WTC11 (cell line): ENCODE data around the gene ZEB1. TPM values are rescaled to one million over a fixed set of nuclear protein-coding genes. Genes with fewer than 3 reads are reported as not detected.
"Not testable (repeated sequence)": the region's sequence is repeated elsewhere in the genome, so short reads cannot be mapped to it uniquely, and the experiment has no call there.

Experiments
- ATAC-seq: fragments of 200-7000 bp; cut with Tn5 transposase; 2 replicates; pipeline ENCODE4 v1.10.0; 2021; ENCODE audit warnings: mild to moderate bottlenecking, moderate library complexity
- CTCF ChIA-PET: fragments of 300-600 bp; sonication (Branson Sonifier 250); formaldehyde crosslinking; loops from one replicate; lab custom pipeline; 2021; ENCODE audit warnings: antibody characterized with exemption; lab: Charles Lee
- POLR2A ChIA-PET: fragments of 350-600 bp; sonication (Branson Sonifier 250); formaldehyde crosslinking; loops from one replicate; lab custom pipeline; 2021; ENCODE audit warnings: antibody characterized with exemption; lab: Charles Lee
- DNase-seq: peaks from one replicate; pipeline ENCODE4 v3.0.0; 2021; ENCODE audit warnings: low spot score
- H3K27ac Mint-ChIP-seq: 2 replicates; pipeline ENCODE4 v1.8.0; 2021; ENCODE audit warnings: mixed read lengths
- H3K27me3 Mint-ChIP-seq: 2 replicates; pipeline ENCODE4 v1.8.0; 2021; ENCODE audit warnings: low read depth, mild to moderate bottlenecking, moderate library complexity, mixed read lengths
- H3K36me3 Mint-ChIP-seq: 2 replicates; pipeline ENCODE4 v1.8.0; 2021; ENCODE audit warnings: mixed read lengths
- H3K4me1 Mint-ChIP-seq: 2 replicates; pipeline ENCODE4 v1.8.0; 2022; ENCODE audit warnings: mixed read lengths
- H3K4me3 Mint-ChIP-seq: 2 replicates; pipeline ENCODE4 v1.8.0; 2021; ENCODE audit warnings: mild to moderate bottlenecking, moderate library complexity, mixed read lengths
- H3K9me3 Mint-ChIP-seq: 2 replicates; pipeline ENCODE4 v1.8.0; 2021; ENCODE audit warnings: mixed read lengths
- CBFB ChIP-seq: sonication (generic); formaldehyde crosslinking; IDR thresholded peaks from 2 replicates; pipeline ENCODE4 v1.8.1; 2022; ENCODE audit warnings: mild to moderate bottlenecking, low read depth, missing genetic modification reagents
- CREB1 ChIP-seq: sonication (generic); formaldehyde crosslinking; IDR thresholded peaks from 2 replicates; pipeline ENCODE4 v1.8.0; 2023; ENCODE audit warnings: mild to moderate bottlenecking, missing genetic modification reagents
- CTCF ChIP-seq: fragments of 200-600 bp; IDR thresholded peaks from 2 replicates; pipeline ENCODE4 v1.8.0; 2022; ENCODE audit warnings: antibody characterized with exemption
- ESRRA ChIP-seq: sonication (generic); formaldehyde crosslinking; IDR thresholded peaks from 2 replicates; pipeline ENCODE4 v1.8.1; 2022; ENCODE audit warnings: mild to moderate bottlenecking, missing genetic modification reagents, borderline replicate concordance
- FOXJ3 ChIP-seq: sonication (generic); formaldehyde crosslinking; IDR thresholded peaks from 2 replicates; pipeline ENCODE4 v1.9.0; 2021; ENCODE audit warnings: missing genetic modification reagents, mild to moderate bottlenecking, borderline replicate concordance
- FOXP1 ChIP-seq: sonication (generic); formaldehyde crosslinking; IDR thresholded peaks from 2 replicates; pipeline ENCODE4 v1.8.0; 2022; ENCODE audit warnings: missing genetic modification reagents, mild to moderate bottlenecking, moderate library complexity, borderline replicate concordance
- HMGXB4 ChIP-seq: sonication (generic); formaldehyde crosslinking; IDR thresholded peaks from 2 replicates; pipeline ENCODE4 v1.8.1; 2023; ENCODE audit warnings: mild to moderate bottlenecking, moderate library complexity, missing genetic modification reagents
- IRF1 ChIP-seq: sonication (generic); formaldehyde crosslinking; IDR thresholded peaks from 2 replicates; pipeline ENCODE4 v1.8.0; 2023; ENCODE audit warnings: missing genetic modification reagents
- NFATC4 ChIP-seq: fragments of 250-450 bp; sonication (Bioruptor Pico); IDR thresholded peaks from 2 replicates; pipeline ENCODE4 v1.9.0; 2021; ENCODE audit warnings: mild to moderate bottlenecking
- PREB ChIP-seq: sonication (generic); formaldehyde crosslinking; IDR thresholded peaks from 2 replicates; pipeline ENCODE4 v1.8.1; 2022; ENCODE audit warnings: mild to moderate bottlenecking, missing genetic modification reagents, moderate library complexity, borderline replicate concordance
- SP1 ChIP-seq: sonication (generic); formaldehyde crosslinking; conservative IDR thresholded peaks from 2 replicates; pipeline ENCODE4 v1.8.1; 2022; ENCODE audit warnings: missing genetic modification reagents
- TP53 ChIP-seq: sonication (generic); formaldehyde crosslinking; IDR thresholded peaks from 2 replicates; pipeline ENCODE4 v1.8.1; 2023; ENCODE audit warnings: mild to moderate bottlenecking, missing genetic modification reagents
- ZMAT4 ChIP-seq: fragments of 250-450 bp; sonication (Bioruptor Pico); IDR thresholded peaks from 2 replicates; pipeline ENCODE4 v1.9.0; 2021; ENCODE audit warnings: mild to moderate bottlenecking
- ZNF138 ChIP-seq: sonication (generic); formaldehyde crosslinking; conservative IDR thresholded peaks from 2 replicates; pipeline ENCODE4 v1.8.1; 2022; ENCODE audit warnings: mild to moderate bottlenecking, moderate library complexity, missing genetic modification reagents
- ZNF219 ChIP-seq: sonication (generic); formaldehyde crosslinking; IDR thresholded peaks from 2 replicates; pipeline ENCODE4 v1.8.0; 2023; ENCODE audit warnings: missing genetic modification reagents, mild to moderate bottlenecking, borderline replicate concordance
- ZNF232 ChIP-seq: sonication (generic); formaldehyde crosslinking; IDR thresholded peaks from 2 replicates; pipeline ENCODE4 v1.8.0; 2022; ENCODE audit warnings: mild to moderate bottlenecking, missing genetic modification reagents
- ZNF281 ChIP-seq: sonication (generic); formaldehyde crosslinking; IDR thresholded peaks from 2 replicates; pipeline ENCODE4 v1.8.0; 2023; ENCODE audit warnings: mild to moderate bottlenecking, missing genetic modification reagents
- ZNF423 ChIP-seq: fragments of 250-450 bp; sonication (Bioruptor Pico); IDR thresholded peaks from 2 replicates; pipeline ENCODE4 v2.1.2; 2022; ENCODE audit warnings: mild to moderate bottlenecking, moderate library complexity
- total RNA-seq: library from RNA; stranded (reverse); gene quantifications from 3 replicates; pipeline ENCODE4 v1.2.3, GENCODE V29; 2021

Gene ZEB1
- total RNA-seq, 1 experiment from 2014 or later, result 0.39 TPM

- TF ChIP-seq CREB1 (CRISPR knock-in tag) (no peak), ZNF138 (CRISPR knock-in tag) (no peak), TP53 (CRISPR knock-in tag) (no peak), ZNF423 (CRISPR knock-in tag) (no peak), ZMAT4 (CRISPR knock-in tag) (no peak), IRF1 (CRISPR knock-in tag) (no peak)
These were observed 39.8 kb downstream of the ZEB1 start (continued) for GRCh38 chr10:31358688-31359330.

GRCh38 chr10:31359979-31360378, 41.0 kb downstream of the ZEB1 start:
- no peak overlapping the region for H3K27ac Mint-ChIP-seq
- H3K4me3 Mint-ChIP-seq, result no peak overlapping the region
- POLR2A ChIA-PET, result no interaction called here
- CTCF ChIA-PET, result no interaction called here
- H3K27me3 Mint-ChIP-seq, result no peaks in the 10 kb centered on the region
- TF ChIP-seq HMGXB4 (no peak), ZNF281 (no peak)
- H3K9me3 Mint-ChIP-seq, result peaks cover 16% of the 10 kb centered on the region
- no peak for ATAC-seq
- no peak for DNase-seq
- H3K4me1 Mint-ChIP-seq, result no peaks in the 10 kb centered on the region
- H3K36me3 Mint-ChIP-seq, result peaks cover 12% of the 10 kb centered on the region

GRCh38 chr10:31361475-31361874, 42.5 kb downstream of the ZEB1 start:
- CTCF ChIA-PET, DNase-seq, H3K27me3 Mint-ChIP-seq, H3K4me1 Mint-ChIP-seq, H3K27ac Mint-ChIP-seq, ATAC-seq, POLR2A ChIA-PET, H3K4me3 Mint-ChIP-seq: not testable (repeated sequence)
- H3K36me3 Mint-ChIP-seq, result peaks cover 12% of the 10 kb centered on the region
- peaks cover 16% of the 10 kb centered on the region for H3K9me3 Mint-ChIP-seq

- Mint-ChIP-seq H3K36me3 (peaks cover 12% of the 10 kb centered on the region), H3K9me3 (peaks cover 16% of the 10 kb centered on the region), H3K27me3 (no peaks in the 10 kb centered on the region), H3K27ac (no peak overlapping the region), H3K4me1 (no peaks in the 10 kb centered on the region), H3K4me3 (no peak overlapping the region)
- ChIA-PET CTCF (no interaction called here), POLR2A (no interaction called here)
- no peak for DNase-seq
- ATAC-seq, result no peak
- TF ChIP-seq ESRRA (CRISPR knock-in tag) (no peak), ZNF232 (CRISPR knock-in tag) (no peak), IRF1 (CRISPR knock-in tag) (no peak), CTCF (no peak), FOXP1 (no peak), PREB (no peak), SP1 (CRISPR knock-in tag) (no peak), CBFB (CRISPR knock-in tag) (no peak), FOXJ3 (CRISPR knock-in tag) (no peak), ZNF219 (CRISPR knock-in tag) (no peak), NFATC4 (CRISPR knock-in tag) (no peak)
These were observed 43.1 kb downstream of the ZEB1 start for GRCh38 chr10:31362023-31362641.
